ENCODE measurements around the gene ALOX12.
"Not testable (repeated sequence)": the region's sequence is repeated elsewhere in the genome, so short reads cannot be mapped to it uniquely, and the experiment has no call there.

ALOX12 gene

DNA sequence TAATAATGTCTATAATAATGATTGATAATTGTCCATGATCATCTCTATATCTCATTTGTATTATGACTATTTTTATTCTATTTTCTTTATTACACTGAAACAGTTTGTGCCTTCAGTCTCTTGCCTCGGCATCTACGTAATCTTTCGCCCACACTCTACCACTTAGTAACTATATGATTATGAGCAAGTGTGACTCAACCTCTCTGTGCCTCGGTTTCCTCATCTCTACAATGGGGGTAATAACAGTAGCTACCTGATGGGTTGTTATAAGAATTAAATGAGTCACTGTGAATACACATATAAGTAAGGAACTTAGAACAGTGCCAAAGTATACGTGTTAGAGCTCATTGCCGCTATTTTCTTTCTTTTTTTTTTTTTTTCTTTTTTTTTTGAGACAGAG lies 51.7 kb downstream of the ALOX12 start:
- no peak for DNase-seq

DNA sequence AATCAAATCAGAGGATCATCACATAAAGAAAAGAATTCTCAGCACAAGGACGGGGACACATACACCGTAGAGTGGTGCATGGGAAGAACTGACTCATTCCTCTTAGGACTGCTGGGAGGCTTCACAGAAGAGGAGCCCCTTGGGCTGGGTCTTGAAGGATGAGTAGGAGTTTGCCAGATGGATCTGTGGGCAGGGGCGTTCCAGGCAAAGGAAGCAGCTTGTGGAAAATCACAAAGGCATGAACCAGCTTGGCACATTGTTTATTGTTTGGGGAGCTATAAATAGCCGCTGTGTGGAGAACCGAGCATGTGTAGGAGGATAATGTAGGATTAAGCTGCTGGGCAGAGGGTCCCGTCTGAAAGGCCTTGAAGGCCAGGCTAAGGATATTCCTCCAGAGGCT lies 53.1 kb downstream of the ALOX12 start:
- DNase-seq = no peak

DNA sequence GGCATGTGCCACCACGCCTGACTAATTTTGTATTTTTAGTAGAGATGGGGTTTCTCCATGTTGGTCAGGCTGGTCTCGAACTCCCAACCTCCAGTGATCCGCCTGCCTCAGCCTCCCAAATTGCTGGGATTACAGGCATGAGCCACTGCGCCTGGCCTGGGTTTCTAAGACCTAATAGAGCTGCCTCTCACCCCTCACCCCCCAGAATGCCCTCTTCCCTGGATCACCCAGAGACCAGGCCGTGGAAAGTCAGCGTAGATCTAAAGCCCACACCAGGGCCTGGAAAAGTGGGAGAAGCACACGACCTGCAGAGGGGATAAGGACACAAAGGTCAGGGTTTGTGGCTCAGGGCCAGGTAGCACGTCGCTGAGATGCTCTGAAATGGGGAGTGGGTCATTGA lies 54.7 kb downstream of the ALOX12 start:
- not testable (repeated sequence) for DNase-seq

DNA sequence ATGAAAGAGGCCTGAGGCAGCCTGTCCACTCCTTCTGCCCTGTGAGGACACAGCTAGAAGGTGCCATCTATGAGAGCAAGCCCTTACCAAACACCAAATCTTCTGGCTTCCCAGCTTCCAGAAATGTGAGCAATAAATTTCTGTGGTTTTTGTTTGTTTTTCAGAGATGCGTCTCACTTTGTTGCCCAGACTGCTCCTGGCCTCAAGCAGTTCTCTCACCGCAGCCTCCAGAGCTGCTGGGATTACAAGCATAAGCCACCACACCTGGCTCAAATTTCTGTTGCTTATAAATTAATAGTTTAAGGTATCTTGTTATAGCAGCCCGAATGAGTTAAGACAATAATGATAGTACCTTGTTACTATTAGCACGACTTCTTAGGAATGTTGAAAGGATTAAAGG lies 60.5 kb downstream of the ALOX12 start:
- DNase-seq = no peak

DNA sequence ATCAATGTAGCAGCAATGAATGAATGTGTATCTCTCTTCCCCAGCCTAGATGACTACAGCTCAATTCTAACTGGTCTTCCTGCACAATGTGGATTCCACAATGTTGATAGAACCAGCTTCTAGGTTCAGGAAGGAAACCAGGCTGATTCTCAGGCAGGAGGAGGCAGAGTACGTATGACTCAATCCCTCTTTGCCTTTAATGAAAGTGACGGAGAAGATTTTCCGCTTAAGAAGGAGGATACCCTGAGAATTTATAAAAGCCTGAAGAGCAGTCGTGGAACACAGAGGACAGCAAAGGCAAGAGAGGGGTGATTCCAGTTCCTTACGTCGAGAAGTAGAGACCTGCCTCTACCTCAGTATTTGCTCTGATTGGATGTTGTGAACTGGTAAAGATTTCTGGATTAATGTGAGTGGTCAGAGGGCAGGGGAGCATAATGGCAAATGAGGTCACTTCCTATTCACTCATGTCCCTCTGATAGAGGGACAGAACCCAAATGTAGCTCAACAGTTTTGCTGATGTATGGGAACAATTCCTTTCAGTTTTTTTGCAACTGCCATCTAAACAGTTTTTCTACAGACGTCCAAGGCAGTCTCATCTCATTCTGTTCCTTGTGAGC lies 63.1 kb downstream of the ALOX12 start:
- no peak for DNase-seq

Data from effector CD8-positive, alpha-beta T cell (primary cell).